Stimulated activated CD8-positive, alpha-beta memory T cell treated with anti-CD3 and anti-CD28 coated beads, Interleukin-7, amount 100 ng/mL, for 1 hour (primary cell): ENCODE measurements around the gene ZNF146.
A peak's percentile ranks its signal among the peaks of the same experiment; 100 is the strongest.
"Not testable (repeated sequence)": the region's sequence is repeated elsewhere in the genome, so short reads cannot be mapped to it uniquely, and the experiment has no call there.

Experiments used
- DNase-seq, 2 donors: peaks; one replicate each; pipeline ENCODE4 v3.0.0-alpha.2; 2020; ENCODE audit warnings: low read depth in 2 of 2

Gene ZNF146

DNA sequence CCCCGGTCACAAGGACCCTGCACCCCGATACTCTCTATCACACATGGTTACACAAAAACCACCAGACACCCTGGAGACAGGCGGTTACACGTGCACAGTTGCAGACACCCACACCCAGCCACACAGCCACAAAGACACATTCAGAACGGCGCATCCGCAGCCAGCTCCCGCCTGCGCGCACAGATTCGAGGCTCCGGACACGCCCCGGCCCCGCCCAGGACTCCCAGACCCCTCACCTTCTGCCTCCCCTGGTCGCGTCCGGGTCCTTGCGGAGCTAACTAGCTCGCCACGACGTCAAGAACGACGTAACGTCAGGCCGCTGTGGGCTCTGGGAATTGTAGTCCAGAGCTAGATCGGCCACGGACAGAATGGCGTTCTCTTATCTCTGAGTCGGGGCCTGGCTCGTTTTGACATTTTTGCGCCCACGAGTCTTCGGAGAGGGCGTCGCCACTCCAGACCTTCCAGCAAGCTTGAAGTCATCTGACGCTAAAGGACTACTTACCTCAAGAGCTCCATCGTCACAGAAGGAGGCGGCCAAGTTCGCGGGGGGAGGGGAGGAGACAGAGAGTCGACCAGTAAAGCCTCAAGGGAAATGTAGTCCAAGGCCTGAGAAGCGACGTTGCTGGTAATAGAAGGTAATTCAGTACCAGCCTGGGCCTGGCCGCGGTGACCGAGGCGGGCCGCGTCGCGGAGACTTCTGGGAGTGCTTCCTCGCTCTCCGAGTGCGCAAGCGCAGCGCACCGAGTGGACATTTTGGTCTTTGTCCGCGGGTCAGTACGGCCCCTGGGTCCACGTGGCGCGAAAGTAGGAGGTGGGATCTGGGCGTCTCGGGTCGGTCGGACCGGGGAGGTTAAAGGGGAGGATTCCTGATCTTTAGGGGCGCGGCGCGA is at the start of gene ZNF146, which contains the start of gene ZNF565:
Gene ZNF146, plus strand, starts transcription at position 721 of the 890 bp plus-strand sequence. CDS start 21,335 bp downstream, outside the sequence.
Gene ZNF565, minus strand, starts transcription at position 280 of the 890 bp plus-strand sequence. CDS start 12,680 bp downstream, outside the sequence.
- peak; percentile 84 to 87 for DNase-seq

DNA sequence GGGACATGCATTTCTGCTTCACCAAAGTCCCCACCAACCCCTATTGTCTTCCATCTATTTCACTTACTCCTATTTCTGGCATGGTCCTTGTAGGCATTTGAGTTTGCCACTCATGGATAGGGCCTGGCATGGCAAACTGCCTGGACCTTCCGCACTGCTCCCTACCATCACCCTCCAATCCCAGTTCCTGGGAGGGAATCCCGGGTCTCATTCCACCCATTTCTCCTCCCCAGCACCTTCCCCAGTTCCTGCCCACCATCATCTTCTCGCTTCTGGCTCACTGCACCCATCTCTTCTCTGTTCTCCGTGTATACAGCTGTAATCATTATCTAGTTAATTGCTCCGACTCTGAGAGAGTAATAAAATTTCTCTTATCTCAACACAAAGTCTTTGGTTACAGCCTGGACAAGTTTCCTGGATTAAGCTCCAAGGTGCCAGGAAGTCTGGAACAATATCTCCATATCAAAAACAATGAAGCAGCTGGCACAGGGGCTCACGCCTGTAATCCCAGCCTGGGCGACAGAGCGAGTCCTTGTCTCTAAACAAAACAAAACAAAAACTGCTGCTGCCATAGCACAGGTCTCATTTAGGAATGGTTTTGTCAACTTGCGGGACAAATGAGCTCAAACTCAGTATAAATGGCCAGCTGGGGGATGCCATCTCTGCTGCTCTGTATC is 45.7 kb upstream of the ZNF146 start:
- DNase-seq: no peak

DNA sequence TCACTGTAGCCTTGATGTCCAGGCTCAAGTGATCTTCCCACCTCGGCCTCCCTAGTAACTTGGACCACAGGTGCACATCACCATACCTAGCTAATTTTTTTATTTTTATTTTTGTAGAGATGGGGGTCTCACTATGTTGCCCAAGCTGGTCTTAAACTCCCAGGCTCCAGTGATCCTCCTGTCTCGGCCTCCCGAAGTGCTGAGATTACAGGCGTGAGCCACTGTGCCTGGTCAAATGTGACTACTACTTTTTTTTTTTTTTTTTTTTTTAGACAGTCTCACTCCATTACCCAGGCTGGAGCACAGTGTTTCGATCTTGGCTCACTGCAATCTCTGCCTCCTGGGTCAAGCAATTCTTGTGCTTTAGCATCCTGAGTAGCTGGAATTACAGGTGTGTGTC is 42.1 kb upstream of the ZNF146 start:
- DNase-seq: no peak

DNA sequence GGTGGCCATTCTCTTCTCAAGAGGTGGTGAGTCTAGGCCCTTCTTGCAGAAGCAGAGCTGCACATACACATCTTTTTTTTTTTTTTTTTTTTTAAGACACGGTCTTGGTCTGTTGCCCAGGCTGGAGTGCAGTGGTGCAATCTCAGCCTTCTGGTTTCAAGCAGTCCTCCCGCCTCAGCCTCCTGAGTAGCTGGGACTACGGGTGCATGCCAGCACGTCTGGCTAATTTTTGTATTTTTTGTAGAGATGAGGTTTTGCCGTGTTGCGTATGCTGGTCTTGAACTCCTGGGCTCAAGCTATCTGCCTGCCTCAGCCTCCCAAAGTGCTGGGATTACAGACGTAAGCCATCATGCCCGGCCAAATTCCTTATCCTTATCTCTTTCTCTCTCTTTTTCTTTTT is 41.1 kb upstream of the ZNF146 start:
- DNase-seq: not testable (repeated sequence)

DNA sequence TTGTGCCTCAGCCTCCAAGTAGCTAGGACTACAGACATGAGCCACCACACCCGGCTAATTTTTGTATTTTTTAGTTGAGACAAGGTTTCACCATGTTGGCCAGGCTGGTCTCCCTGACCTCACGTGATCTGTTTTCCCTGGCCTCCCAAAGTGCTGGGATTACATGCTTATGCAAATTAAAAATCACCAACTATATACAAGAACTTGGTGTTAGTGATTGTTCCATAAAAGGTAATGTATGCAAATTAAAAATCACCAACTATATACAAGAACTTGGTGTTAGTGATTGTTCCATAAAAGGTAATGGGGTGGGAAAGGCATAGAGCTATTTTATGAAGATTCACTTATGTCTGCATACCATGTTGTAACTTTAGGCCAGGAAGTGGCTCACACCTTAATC is 35.8 kb upstream of the ZNF146 start:
- not testable (repeated sequence) for DNase-seq

DNA sequence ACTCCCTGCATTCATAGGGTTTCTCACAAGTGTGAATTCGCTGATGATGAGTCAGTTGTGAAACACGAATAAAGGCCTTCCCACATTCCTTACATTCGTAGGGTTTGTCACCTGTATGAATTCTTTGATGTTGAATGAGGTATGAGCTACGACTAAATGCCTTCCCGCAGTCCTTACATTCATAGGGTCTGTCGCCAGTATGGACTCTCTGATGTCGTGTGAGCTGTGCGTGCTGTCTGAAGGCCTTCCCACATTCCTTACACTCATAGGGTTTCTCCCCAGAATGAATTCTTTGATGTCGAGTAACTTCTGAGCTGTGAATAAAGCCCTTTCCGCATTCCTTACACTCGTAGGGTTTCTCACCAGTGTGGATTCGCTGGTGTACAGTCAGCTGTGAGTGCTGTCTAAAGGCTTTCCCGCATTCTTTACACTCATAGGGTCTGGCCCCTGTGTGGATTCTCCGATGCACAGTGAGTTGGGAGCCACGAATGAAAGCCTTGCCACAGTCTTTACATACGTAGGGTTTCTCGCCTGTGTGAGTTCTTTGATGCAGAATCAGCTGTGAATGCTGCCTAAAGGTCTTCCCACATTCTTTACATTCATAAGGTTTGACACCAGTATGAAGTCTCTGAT is 32.2 kb upstream of the ZNF146 start:
- DNase-seq: no peak

DNA sequence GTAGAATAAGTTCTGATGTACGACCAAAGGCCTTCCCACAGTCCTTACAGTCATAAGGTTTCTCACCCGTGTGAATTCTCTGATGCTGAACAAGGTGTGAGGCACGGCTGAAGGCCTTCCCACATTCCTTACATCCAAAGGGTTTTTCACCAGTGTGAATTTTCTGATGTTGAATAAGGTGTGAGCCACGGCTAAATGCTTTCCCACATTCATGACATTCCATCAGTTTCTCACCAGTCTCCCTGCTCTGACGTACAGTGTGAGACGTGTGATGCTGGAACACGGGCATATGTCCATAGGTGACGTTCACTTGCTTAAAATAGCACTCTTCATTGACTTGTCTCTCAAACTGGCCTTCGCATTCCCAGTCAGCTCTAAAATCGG is 31.7 kb upstream of the ZNF146 start:
- no peak for DNase-seq

DNA sequence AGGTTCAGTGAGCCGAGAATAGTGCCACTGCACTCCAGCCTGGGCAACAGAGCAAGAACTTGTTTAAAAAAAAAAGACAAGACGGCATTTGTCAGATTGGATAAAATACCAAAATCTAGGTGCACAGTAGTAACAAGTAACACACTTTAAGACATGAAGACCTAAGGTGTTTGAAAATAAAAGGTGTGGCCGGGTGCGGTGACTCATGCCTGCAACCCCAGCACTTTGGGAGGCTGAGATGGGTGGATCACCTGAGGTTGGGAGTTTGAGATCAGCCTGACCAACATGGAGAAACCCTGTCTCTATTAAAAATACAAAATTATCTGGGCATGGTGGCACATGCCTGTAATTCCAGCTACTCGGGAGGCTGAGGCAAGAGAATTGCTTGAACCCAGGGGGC is 28.2 kb upstream of the ZNF146 start:
- not testable (repeated sequence) for DNase-seq

DNA sequence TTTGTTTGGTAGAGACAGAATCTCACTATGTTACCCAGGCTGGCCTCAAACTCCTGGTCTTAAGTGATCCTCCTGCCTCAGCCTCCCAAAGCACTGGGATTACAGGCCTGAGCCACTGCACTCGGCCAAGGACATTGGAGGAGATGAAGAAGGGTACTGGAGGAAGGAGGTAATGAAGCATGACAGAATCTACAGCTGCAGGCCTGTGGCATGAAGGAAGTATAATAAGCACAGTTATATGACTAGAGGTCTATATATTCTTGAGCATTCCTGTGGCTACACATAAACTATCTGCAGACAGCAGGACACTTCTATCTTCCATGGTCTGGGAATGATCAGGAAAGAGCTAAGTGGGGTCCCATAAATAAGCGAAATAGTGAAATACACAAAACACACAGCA is 18.7 kb upstream of the ZNF146 start:
- no peak for DNase-seq

DNA sequence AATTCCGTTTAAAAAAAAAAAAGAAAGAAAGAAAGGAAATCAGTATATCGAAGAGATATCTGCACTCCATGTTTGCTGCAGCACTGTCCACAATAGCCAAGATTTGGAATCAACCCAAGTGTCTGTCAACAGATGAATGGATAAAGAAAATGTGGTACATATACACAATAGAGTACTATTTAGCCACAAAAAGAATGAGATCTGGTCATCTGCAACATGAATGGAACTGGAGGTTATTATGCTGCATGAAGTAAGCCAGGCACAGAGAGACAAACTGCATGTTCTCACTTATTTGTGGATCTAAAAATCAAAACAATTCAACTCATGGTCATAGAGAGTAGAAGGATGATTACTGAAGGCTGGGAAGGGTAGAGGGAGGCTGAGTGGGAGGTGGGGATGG is 16.8 kb upstream of the ZNF146 start:
- DNase-seq: no peak

DNA sequence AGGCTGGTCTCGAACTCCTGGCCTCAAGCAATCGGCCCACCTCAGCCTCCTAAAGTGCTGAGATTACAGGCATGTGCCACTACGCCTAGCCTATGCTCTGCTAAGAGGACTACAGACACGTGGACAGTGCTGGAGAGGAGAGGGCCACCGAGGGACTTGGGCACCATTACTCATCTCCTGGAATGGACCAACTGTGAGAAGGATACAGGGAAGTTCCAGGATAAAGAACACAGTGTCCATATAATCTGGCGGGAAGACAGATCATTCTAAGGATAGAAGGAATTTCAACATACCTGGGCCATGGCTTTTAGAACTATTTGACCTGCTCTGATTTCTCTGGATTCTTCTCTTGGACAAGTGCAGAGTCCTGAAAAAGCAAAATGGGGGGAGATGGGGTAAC is 13.2 kb upstream of the ZNF146 start:
- no peak for DNase-seq

DNA sequence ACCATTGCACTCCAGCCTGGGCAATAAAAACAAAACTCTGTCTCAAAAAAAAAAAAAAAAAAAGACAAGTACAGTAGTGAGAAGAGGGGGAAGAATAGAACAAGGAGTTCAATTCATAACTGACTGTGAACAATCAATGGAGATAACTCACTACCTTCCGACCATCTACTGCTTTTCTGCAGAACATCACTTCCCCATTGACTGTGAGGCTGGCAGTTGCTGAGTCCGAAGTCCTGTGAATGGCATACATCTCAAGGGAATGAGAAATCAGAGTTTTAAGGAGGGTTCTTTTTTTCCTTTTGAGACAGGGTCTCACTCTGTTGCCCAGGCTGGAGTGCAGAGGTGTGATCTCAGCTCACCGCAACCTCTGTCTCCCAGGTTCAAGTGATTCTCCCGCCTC is 11.6 kb upstream of the ZNF146 start:
- no peak for DNase-seq

DNA sequence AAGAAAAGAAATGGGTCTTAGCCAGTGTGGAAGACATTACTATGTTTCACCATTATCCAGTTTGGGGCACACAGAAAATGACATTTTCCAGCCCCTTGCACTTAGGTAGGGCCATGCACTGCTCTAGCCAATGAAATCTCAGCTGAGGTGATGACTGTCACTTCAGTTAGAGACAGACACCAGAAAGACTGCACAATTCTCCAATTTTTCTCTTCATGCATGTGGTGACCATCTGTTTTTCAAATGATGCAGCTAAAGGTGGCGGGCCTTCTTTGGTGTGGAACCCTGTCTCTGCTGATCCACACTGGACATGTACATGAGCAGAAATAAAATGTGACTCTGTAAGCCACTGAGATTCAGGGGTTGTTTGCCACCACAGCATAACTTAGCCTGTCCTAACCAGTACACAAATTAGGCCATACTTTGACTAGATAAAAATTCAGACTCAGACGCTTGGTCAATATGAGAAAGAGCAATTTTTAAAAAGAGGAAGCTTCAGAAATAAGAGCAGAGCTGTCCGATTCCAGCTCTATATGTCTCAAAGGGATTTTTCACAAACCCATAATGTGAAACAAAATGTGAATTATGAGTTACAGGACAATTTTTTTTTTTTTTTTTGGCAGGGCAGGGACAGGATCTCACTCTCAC is 7.2 kb upstream of the ZNF146 start:
- no peak for DNase-seq

DNA sequence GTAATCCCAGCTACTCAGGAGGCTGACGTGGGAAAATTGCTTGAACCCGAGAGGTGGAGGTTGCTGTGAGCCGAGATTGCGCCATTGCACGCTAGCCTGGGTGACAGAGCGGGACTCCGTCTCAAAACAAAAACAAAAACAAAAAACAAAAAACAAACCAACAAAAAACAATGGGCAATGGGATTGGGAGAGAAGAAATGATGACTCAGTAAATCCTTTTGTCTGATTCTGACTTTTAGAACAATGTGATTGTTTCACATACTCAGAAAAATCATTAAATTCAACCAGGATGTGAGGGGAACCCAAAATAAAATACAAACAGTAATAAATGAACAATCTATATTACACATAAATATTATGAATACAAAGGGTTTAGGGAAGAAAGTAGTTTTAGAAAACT is 5.5 kb upstream of the ZNF146 start:
- DNase-seq: no peak

DNA sequence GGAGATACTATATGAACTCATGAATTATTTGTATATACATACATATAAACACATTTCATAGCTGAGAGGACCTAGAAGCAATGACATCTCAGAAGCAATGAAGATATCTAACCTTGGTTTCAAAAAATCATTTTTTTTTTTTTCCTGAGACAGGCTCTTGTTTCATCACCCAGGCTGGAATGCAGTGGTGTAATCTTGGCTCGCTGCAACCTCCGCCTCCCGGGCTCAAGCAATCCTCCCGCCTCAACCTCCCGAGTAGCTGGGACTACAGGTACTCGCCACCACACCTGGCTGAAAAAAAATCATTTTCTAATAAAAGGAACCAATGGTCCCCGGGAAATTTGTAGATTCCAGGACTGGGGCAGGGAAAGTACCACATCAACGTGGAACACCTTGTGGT is 4.4 kb upstream of the ZNF146 start:
- DNase-seq: no peak

DNA sequence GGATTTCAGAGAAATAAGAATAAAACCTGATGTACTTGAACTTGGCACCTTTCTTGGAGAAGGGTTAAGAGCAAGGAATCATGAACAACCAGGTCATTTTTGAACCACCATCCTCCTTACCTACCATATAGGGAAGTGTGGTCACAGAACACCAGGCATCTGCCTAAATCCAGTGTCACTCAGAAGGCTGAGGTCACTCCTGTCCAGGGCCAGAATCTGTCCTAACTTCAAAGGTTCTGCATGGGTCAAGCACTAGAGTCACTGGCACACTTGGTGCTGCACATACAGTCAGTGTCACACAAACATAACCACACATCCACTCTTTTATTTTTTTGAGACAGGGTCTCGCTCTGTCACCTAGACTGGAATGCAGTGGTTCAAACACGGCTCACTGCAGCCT is 2.0 kb upstream of the ZNF146 start:
- no peak for DNase-seq

DNA sequence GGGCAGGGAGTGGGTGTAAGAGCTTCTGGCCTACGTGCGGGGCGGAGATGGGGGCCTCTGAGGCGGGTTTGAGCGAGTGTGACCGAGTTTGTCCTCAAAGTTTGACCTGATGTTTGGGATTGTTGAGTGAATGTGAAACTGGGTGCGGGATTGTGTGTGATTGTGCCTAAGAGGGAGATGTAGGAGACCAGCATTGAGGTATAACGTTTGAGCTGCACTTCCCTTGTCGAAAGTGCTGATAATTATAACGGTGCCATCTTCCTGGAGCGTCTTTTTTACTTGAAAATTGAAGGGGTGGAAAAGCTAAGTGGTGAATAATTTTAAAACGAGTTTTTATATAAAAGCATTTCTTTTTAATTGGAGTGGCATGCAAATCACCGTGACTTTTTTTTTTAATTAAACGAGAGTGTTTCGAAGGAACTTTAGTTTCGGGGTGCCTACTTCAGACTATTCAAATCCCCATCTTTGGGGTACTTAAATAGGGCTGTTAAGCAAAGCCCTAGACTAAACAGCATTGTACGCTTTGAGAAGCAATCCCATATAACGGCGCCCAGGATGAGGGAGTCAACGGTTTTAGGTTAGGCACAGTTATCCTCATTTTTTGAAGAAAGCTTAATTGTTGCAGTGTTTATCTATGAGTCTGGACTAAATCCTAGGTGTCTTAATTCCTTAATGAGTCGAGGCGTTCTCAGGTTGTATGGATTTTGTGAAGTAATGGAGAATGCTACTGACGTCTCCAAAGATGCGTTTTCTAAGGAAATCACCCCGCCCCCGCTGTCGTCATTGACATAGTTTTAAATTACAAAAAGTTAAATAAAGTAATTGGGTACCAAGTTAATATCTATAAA is 594 bp downstream of the ZNF146 start:
- no peak for DNase-seq

DNA sequence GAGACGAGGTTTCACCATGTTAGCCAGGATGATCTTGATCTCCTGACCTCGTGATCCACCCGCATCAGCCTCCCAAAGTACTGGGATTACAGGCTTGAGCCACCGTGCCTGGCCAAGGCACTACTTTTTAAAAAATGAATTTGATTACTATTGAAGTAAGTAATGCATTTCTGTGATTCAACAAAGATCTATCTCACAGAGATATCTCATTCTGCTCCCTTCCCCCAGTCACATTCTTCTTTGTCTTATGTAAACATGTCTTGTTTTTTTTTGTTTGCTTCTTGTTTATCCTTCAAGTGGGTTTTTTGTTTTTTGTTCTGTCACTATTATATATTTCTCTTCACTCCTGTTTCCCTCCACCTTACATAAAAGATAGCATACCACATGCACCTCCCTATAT is 6.6 kb downstream of the ZNF146 start:
- DNase-seq: no peak

DNA sequence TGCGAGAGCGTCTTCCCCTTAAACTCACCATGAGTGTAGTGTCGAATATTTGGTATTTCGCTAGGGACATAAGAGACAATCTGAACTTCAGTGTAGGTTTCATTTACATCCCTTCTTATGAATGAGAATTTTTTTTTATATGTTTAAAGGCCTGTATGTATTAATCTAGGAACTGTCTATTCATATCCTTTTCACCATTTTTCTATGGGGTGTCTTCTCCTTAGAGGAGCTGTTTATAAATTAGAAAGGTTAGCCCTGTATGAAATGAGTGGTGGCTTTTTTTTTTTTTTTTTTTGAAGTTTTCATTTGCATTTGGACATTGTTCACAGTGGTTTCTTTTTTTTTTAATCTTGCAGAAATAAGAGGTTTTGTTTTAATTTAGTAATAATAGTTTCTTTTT is 7.6 kb downstream of the ZNF146 start:
- no peak for DNase-seq

DNA sequence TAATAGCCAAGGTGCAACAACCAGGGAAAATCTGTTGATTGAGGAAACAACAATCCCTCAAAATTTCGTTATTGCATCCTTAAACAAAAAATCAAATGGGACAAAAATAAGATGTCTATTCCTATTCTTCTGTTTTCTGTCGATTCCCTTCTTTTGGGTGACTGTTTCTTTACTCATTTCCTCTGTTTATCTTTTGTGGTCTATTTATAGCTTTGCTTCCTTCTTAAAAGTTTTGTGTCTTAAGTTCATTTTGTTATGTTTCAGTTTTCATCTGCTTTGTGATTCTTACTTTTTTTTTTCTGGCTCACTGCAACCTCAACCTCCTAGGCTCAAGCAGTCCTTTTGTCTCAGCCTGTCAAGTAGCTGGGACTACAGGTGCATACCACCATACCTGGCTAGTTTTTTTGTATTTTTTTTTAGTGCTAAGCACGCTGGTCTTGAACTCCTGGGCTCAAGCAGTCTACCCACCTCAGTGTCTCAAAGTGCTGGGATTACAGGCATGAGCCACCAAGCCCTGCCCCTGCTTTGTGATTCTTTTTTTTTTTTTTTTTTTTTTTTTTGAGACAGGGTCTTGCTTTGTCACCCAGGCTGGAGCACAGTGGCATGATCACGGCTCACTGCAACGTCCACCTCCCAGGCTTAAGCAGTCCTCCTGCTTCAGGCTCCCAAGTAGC is 10.4 kb downstream of the ZNF146 start:
- no peak for DNase-seq

DNA sequence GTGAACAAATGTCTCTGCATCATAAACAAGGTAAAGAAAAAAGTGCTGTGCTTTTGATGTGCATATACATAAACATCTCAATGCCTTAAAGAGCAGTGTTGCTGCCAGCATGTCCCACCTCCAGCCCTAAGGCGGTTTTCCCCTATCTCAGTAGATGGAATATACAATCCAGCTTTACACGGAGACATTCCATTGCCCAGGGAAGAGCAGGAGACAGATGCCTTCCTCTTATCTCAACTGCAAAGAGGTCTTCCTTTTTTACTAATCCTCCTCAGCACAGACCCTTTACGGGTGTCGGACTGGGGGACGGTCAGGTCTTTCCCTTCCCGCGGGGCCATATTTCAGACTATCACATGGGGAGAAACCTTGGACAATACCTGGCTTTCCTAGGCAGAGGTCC is 18.7 kb downstream of the ZNF146 start:
- DNase-seq: not testable (repeated sequence)
